IPS-11a (cell line): ENCODE measurements around the gene CADPS2.
"Not testable (repeated sequence)": the region's sequence is repeated elsewhere in the genome, so short reads cannot be mapped to it uniquely, and the experiment has no call there.

Source experiments
- H3K4me3 ChIP-seq: one replicate; pipeline ENCODE4 v1.5.1; 2013; ENCODE audit warnings: low read depth, low read length, control low read depth

The CADPS2 gene

GRCh38 chr7:122717356-122718089 lies 168.7 kb downstream of the CADPS2 start:
- no peak overlapping the region for H3K4me3 ChIP-seq

- no peak overlapping the region for H3K4me3 ChIP-seq
Measured at GRCh38 chr7:122715183-122715582, 171.1 kb downstream of the CADPS2 start.

GRCh38 chr7:122710916-122711315 lies 175.3 kb downstream of the CADPS2 start:
- H3K4me3 ChIP-seq, result no peak overlapping the region

- no peak overlapping the region for H3K4me3 ChIP-seq
Measured at GRCh38 chr7:122709930-122710646, 176.2 kb downstream of the CADPS2 start.

GRCh38 chr7:122706836-122707235 lies 179.4 kb downstream of the CADPS2 start:
- no peak overlapping the region for H3K4me3 ChIP-seq

GRCh38 chr7:122702872-122703510 lies 183.3 kb downstream of the CADPS2 start, which contains the start of gene RNF148:
Gene RNF148 (minus strand): TSS chr7:122702922. CDS start chr7:122702750, 172 bp downstream.
- H3K4me3 ChIP-seq, result no peak within 1 kb of the TSS

- no peak within 1 kb of the TSS for H3K4me3 ChIP-seq
Measured at GRCh38 chr7:122699017-122699416, 187.2 kb downstream of the CADPS2 start, which contains the start of gene RNF133. Gene RNF133 (minus strand): TSS chr7:122699117. CDS start chr7:122698918, 199 bp downstream.

- no peak overlapping the region for H3K4me3 ChIP-seq
Measured at GRCh38 chr7:122695816-122696215, 190.4 kb downstream of the CADPS2 start.

- no peak overlapping the region for H3K4me3 ChIP-seq
Measured at GRCh38 chr7:122694697-122695096, 191.6 kb downstream of the CADPS2 start.

- H3K4me3 ChIP-seq, result no peak overlapping the region
Measured at GRCh38 chr7:122692769-122693309, 193.4 kb downstream of the CADPS2 start.

GRCh38 chr7:122691569-122692235 lies 194.6 kb downstream of the CADPS2 start:
- no peak overlapping the region for H3K4me3 ChIP-seq

- H3K4me3 ChIP-seq, result no peak overlapping the region
Measured at GRCh38 chr7:122689346-122690109, 196.7 kb downstream of the CADPS2 start.

GRCh38 chr7:122688400-122688998 lies 197.8 kb downstream of the CADPS2 start:
- H3K4me3 ChIP-seq, result no peak overlapping the region

- no peak overlapping the region for H3K4me3 ChIP-seq
Measured at GRCh38 chr7:122686360-122686878, 199.8 kb downstream of the CADPS2 start.

GRCh38 chr7:122684504-122684903 lies 201.8 kb downstream of the CADPS2 start:
- no peak overlapping the region for H3K4me3 ChIP-seq

- no peak overlapping the region for H3K4me3 ChIP-seq
Measured at GRCh38 chr7:122682815-122683550, 203.3 kb downstream of the CADPS2 start.

- H3K4me3 ChIP-seq, result not testable (repeated sequence)
Measured at GRCh38 chr7:122681186-122681585, 205.1 kb downstream of the CADPS2 start.

- no peak overlapping the region for H3K4me3 ChIP-seq
Measured at GRCh38 chr7:122679813-122680212, 206.4 kb downstream of the CADPS2 start.

GRCh38 chr7:122679269-122679709 lies 207.0 kb downstream of the CADPS2 start:
- H3K4me3 ChIP-seq, result not testable (repeated sequence)
